ENCODE results near the gene APBA2.

The APBA2 gene

GRCh38 chr15:29134239-29134638 is 248.5 kb downstream of the APBA2 start (continued):
- TF ChIP-seq ZNF707 (tag by site-specific recombination; IDR thresholded peaks at IDR 0.05): no peak
- no peak for TF ChIP-seq YY2 (tag by site-specific recombination; IDR thresholded peaks at IDR 0.05)
- TF ChIP-seq KLF8 (tag by site-specific recombination; IDR thresholded peaks at IDR 0.05): no peak

GRCh38 chr15:29134641-29135308 is 249.0 kb downstream of the APBA2 start:
- H3K27ac ChIP-seq (ENCODE audit: extremely low read depth, low read depth, low read length): no peak overlapping the region
- H3K4me1 ChIP-seq (ENCODE audit: control insufficient read depth, insufficient read depth, low read length): no peaks in the 10 kb centered on the region
- CTCF ChIA-PET: no interaction called here
- POLR2A ChIA-PET: no interaction called here
- H3K9me3 ChIP-seq (ENCODE audit: control insufficient read depth, insufficient read depth, low read depth, low read length): no peaks in the 10 kb centered on the region
- no peaks in the 10 kb centered on the region for H3K36me3 ChIP-seq (ENCODE audit: control insufficient read depth in 2 of 2, insufficient read depth in 1 of 2, low read length in 2 of 2)
- no peak overlapping the region for H3K4me3 ChIP-seq (ENCODE audit: low read depth, low read length)
- no peak for TF ChIP-seq ZNF529 (tag by site-specific recombination; IDR thresholded peaks at IDR 0.05; ENCODE audit: insufficient replicate concordance)
- TF ChIP-seq ZSCAN5A (tag by site-specific recombination; IDR thresholded peaks at IDR 0.05): no peak
- TF ChIP-seq ZNF175 (tag by site-specific recombination; IDR thresholded peaks at IDR 0.05): no peak
- no peak for TF ChIP-seq ZNF366 (tag by site-specific recombination; conservative IDR thresholded peaks at IDR 0.05)
- no peak for TF ChIP-seq PRDM2 (tag by site-specific recombination; IDR thresholded peaks at IDR 0.05; ENCODE audit: borderline replicate concordance)
- no peak for TF ChIP-seq TSHZ1 (tag by site-specific recombination; IDR thresholded peaks at IDR 0.05; ENCODE audit: borderline replicate concordance)
- no peak for TF ChIP-seq ZNF223 (tag by site-specific recombination; IDR thresholded peaks at IDR 0.05)
- no peak for TF ChIP-seq HOXA7 (CRISPR knock-in tag; IDR thresholded peaks at IDR 0.05; ENCODE audit: borderline replicate concordance)
- no peak for TF ChIP-seq ZNF398 (tag by site-specific recombination; IDR thresholded peaks at IDR 0.05)
- no peak for TF ChIP-seq ZFP3 (tag by site-specific recombination; IDR thresholded peaks at IDR 0.05; ENCODE audit: low read depth)
- no peak for TF ChIP-seq ZNF211 (tag by site-specific recombination; IDR thresholded peaks at IDR 0.05; ENCODE audit: low read depth)
- TF ChIP-seq ZNF37A (tag by site-specific recombination; IDR thresholded peaks at IDR 0.05): no peak
- no peak for TF ChIP-seq ZNF19 (tag by site-specific recombination; IDR thresholded peaks at IDR 0.05; ENCODE audit: low read depth)
- no peak for TF ChIP-seq ZNF639 (tag by site-specific recombination; IDR thresholded peaks at IDR 0.05)
- no peak for TF ChIP-seq ZNF239 (tag by site-specific recombination; IDR thresholded peaks at IDR 0.05)
- no peak for TF ChIP-seq ZNF768 (tag by site-specific recombination; IDR thresholded peaks at IDR 0.05)
- TF ChIP-seq ZSCAN16 (tag by site-specific recombination; IDR thresholded peaks at IDR 0.05): no peak
